Stimulated activated CD4-positive, alpha-beta T cell treated with anti-CD3 and anti-CD28 coated beads, Interleukin-12 subunit alpha, Interleukin-12 subunit beta, amount 100 ng/mL, for 48 hours (primary cell): Measurements from ENCODE around the gene TTC7B.

Experiments
- DNase-seq, 3 donors: peaks; one replicate each; pipeline ENCODE4 v3.0.0-alpha.2; 2020; ENCODE audit warnings: low read depth in 2 of 3, low spot score in 1 of 3

The TTC7B gene

GRCh38 chr14:90514015-90514398, 302.2 kb downstream of the TTC7B start:
- no peak for DNase-seq

GRCh38 chr14:90513161-90514014, 302.8 kb downstream of the TTC7B start:
- DNase-seq: no peak

GRCh38 chr14:90512329-90512991, 303.8 kb downstream of the TTC7B start:
- no peak for DNase-seq

- no peak for DNase-seq
Observed at GRCh38 chr14:90511795-90512328, 304.4 kb downstream of the TTC7B start.

- DNase-seq: no peak
Observed at GRCh38 chr14:90511252-90511651, 305.0 kb downstream of the TTC7B start.

GRCh38 chr14:90510159-90510558, 306.1 kb downstream of the TTC7B start:
- no peak for DNase-seq

GRCh38 chr14:90509403-90509802, 306.8 kb downstream of the TTC7B start:
- no peak for DNase-seq

GRCh38 chr14:90508536-90509254, 307.5 kb downstream of the TTC7B start:
- no peak for DNase-seq

GRCh38 chr14:90508036-90508435, 308.2 kb downstream of the TTC7B start:
- DNase-seq: no peak

GRCh38 chr14:90507428-90507827, 308.8 kb downstream of the TTC7B start:
- DNase-seq: no peak

- DNase-seq: no peak
Observed at GRCh38 chr14:90506748-90507147, 309.5 kb downstream of the TTC7B start.

GRCh38 chr14:90505531-90505930, 310.7 kb downstream of the TTC7B start:
- DNase-seq: no peak

- DNase-seq: no peak
Observed at GRCh38 chr14:90504643-90505042, 311.6 kb downstream of the TTC7B start.

- no peak for DNase-seq
Observed at GRCh38 chr14:90503582-90503981, 312.6 kb downstream of the TTC7B start.

- no peak for DNase-seq
Observed at GRCh38 chr14:90502760-90503159, 313.5 kb downstream of the TTC7B start.

GRCh38 chr14:90500665-90501370, 315.4 kb downstream of the TTC7B start:
- no peak for DNase-seq

GRCh38 chr14:90499908-90500664, 316.1 kb downstream of the TTC7B start:
- no peak for DNase-seq

GRCh38 chr14:90499121-90499520, 317.1 kb downstream of the TTC7B start:
- no peak for DNase-seq

- DNase-seq: no peak
Observed at GRCh38 chr14:90498198-90498597, 318.0 kb downstream of the TTC7B start.

- DNase-seq: no peak
Observed at GRCh38 chr14:90496379-90496778, 319.9 kb downstream of the TTC7B start.
